ENCODE measurements around the gene ENGASE.

ENGASE gene

DNA sequence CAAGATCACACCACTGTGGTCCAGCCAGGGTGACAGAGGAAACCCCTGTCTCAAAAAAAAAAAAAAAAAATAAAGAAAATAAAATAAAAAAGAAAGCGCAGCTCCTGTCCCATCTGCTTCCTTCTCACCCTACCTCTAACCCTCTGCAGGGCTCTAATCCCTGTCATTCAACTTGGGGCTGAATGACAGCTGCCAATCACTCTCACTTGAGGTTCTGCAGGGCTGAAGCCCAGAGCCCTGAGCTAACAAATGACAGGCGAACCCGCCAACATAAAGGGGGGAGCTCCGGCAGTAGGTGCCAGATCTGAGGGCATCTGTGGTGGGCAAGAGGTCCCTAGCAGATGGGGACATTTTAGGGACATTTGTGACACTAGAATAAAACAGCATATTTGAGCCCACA lies 44.3 kb downstream of the ENGASE start:
- no peak for TF ChIP-seq SIN3A (IDR thresholded peaks at IDR 0.05; ENCODE audit: borderline replicate concordance, insufficient read depth, low read length)
- TF ChIP-seq FOXP2 (optimal IDR thresholded peaks at IDR 0.05; ENCODE audit: borderline replicate concordance, extremely low read depth, extremely low read length, insufficient read depth), result no peak

- TF ChIP-seq FOXP2 (optimal IDR thresholded peaks at IDR 0.05; ENCODE audit: borderline replicate concordance, extremely low read depth, extremely low read length, insufficient read depth), result no peak
- TF ChIP-seq, protein P1, sequence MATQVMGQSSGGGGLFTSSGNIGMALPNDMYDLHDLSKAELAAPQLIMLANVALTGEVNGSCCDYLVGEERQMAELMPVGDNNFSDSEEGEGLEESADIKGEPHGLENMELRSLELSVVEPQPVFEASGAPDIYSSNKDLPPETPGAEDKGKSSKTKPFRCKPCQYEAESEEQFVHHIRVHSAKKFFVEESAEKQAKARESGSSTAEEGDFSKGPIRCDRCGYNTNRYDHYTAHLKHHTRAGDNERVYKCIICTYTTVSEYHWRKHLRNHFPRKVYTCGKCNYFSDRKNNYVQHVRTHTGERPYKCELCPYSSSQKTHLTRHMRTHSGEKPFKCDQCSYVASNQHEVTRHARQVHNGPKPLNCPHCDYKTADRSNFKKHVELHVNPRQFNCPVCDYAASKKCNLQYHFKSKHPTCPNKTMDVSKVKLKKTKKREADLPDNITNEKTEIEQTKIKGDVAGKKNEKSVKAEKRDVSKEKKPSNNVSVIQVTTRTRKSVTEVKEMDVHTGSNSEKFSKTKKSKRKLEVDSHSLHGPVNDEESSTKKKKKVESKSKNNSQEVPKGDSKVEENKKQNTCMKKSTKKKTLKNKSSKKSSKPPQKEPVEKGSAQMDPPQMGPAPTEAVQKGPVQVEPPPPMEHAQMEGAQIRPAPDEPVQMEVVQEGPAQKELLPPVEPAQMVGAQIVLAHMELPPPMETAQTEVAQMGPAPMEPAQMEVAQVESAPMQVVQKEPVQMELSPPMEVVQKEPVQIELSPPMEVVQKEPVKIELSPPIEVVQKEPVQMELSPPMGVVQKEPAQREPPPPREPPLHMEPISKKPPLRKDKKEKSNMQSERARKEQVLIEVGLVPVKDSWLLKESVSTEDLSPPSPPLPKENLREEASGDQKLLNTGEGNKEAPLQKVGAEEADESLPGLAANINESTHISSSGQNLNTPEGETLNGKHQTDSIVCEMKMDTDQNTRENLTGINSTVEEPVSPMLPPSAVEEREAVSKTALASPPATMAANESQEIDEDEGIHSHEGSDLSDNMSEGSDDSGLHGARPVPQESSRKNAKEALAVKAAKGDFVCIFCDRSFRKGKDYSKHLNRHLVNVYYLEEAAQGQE (IDR thresholded peaks at IDR 0.05; ENCODE audit: insufficient read depth in 1 of 2, low read depth in 2 of 2, low read length in 2 of 2), result no peak
- TF ChIP-seq POLR2AphosphoS5 (IDR thresholded peaks at IDR 0.05; ENCODE audit: low read depth, low read length), result no peak
- TF ChIP-seq TAF1 (IDR thresholded peaks at IDR 0.05; ENCODE audit: borderline replicate concordance, insufficient read depth, low read length), result no peak
- TF ChIP-seq SIN3A (IDR thresholded peaks at IDR 0.05; ENCODE audit: borderline replicate concordance, insufficient read depth, low read length), result no peak
Measured at GRCh38 chr17:79120259-79120658, 45.6 kb downstream of the ENGASE start.

- no peak for TF ChIP-seq SIN3A (IDR thresholded peaks at IDR 0.05; ENCODE audit: borderline replicate concordance, insufficient read depth, low read length)
- no peak for TF ChIP-seq TAF1 (IDR thresholded peaks at IDR 0.05; ENCODE audit: borderline replicate concordance, insufficient read depth, low read length)
- no peak for TF ChIP-seq FOXP2 (optimal IDR thresholded peaks at IDR 0.05; ENCODE audit: borderline replicate concordance, extremely low read depth, extremely low read length, insufficient read depth)
- TF ChIP-seq, protein P1 (IDR thresholded peaks at IDR 0.05; ENCODE audit: insufficient read depth in 1 of 2, low read depth in 2 of 2, low read length in 2 of 2), result no peak
- TF ChIP-seq POLR2AphosphoS5 (IDR thresholded peaks at IDR 0.05; ENCODE audit: low read depth, low read length), result no peak
Measured at GRCh38 chr17:79123988-79124387, 49.4 kb downstream of the ENGASE start.

DNA sequence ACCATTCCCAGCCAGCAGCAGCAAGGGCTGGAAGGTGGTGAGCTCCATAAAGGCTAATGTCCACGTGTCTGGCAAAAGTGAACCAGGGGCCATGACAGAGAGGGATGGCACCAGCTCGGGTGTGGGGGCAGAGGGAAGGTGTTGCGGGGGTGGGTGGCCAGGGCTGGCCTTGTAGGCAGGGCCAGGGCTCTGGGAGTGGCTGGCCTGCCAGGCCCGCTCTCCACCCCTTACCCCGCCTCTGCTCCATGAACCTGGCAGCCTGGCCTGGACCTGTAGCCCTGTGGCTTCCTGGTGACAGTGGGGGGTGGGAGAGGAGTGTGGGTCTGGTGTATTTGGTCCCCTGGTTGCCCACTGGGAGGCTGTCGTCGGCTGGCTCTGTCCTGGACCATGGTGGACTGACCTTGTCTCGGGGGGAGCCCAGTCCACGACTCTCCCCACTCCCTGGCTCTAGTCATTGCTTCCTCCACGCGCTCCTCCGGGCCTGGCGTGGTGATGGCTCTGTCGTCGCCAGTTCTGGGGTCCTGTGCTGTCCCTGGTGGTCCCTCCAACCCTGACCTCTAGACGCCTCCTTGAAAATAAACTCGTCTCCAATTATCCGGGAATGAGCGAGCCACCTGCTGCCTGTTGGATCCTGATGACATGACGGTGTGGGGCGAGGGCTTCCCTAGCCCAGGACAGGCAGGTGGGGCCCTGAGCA lies 50.0 kb downstream of the ENGASE start:
- TF ChIP-seq SIN3A (IDR thresholded peaks at IDR 0.05; ENCODE audit: borderline replicate concordance, insufficient read depth, low read length), result no peak
- no peak for TF ChIP-seq TAF1 (IDR thresholded peaks at IDR 0.05; ENCODE audit: borderline replicate concordance, insufficient read depth, low read length)
- TF ChIP-seq, protein P1 (IDR thresholded peaks at IDR 0.05; ENCODE audit: insufficient read depth in 1 of 2, low read depth in 2 of 2, low read length in 2 of 2), result no peak
- TF ChIP-seq FOXP2 (optimal IDR thresholded peaks at IDR 0.05; ENCODE audit: borderline replicate concordance, extremely low read depth, extremely low read length, insufficient read depth), result no peak
- TF ChIP-seq POLR2AphosphoS5 (IDR thresholded peaks at IDR 0.05; ENCODE audit: low read depth, low read length), result no peak

DNA sequence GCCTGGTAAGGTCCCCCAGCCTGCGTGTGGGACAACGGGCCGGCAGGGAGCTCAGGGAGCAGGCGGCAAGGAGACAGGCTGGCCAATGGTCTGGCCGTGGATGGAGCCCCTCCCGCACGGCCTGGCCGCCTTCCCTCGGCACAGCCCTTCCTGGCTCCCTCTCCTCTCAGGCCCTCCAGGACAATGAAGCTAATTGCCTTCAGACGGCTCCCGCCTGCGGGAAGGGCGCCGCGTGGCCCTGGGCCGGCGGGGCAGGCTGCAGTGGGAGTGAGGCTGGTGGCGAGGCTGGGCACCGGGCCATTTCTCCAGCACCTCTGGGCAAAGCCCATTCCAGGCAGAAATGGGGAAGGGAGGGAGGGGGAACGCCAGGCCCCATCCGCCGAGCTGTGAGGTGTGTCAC lies 50.9 kb downstream of the ENGASE start:
- TF ChIP-seq, protein P1 (IDR thresholded peaks at IDR 0.05; ENCODE audit: insufficient read depth in 1 of 2, low read depth in 2 of 2, low read length in 2 of 2), result no peak
- no peak for TF ChIP-seq POLR2AphosphoS5 (IDR thresholded peaks at IDR 0.05; ENCODE audit: low read depth, low read length)
- TF ChIP-seq FOXP2 (optimal IDR thresholded peaks at IDR 0.05; ENCODE audit: borderline replicate concordance, extremely low read depth, extremely low read length, insufficient read depth), result no peak
- TF ChIP-seq SIN3A (IDR thresholded peaks at IDR 0.05; ENCODE audit: borderline replicate concordance, insufficient read depth, low read length), result no peak
- no peak for TF ChIP-seq TAF1 (IDR thresholded peaks at IDR 0.05; ENCODE audit: borderline replicate concordance, insufficient read depth, low read length)
